H1 (cell line): ENCODE data around the gene VN1R5. TPM values are rescaled to one million over a fixed set of nuclear protein-coding genes. Genes with fewer than 3 reads are reported as not detected.

Experiments
- CTCF ChIA-PET: fragments of 300-600 bp; sonication (Branson Sonifier 250); formaldehyde crosslinking; loops from one replicate; lab custom pipeline; 2021; ENCODE audit not compliant: partially characterized antibody; lab: Charles Lee
- POLR2A ChIA-PET: fragments of 300-600 bp; sonication (Branson Sonifier 250); formaldehyde crosslinking; loops from one replicate; lab custom pipeline; 2021; ENCODE audit warnings: inconsistent platforms; ENCODE audit not compliant: partially characterized antibody; lab: Charles Lee
- DNase-seq, 2 experiments: peaks; one replicate each; pipeline versions ENCODE4 v3.0.0 to v3.0.0-alpha.2; 2010 to 2022; ENCODE audit warnings: low spot score in 2 of 2, low read depth in 1 of 2, mixed read lengths in 1 of 2
- FAIRE-seq: peaks from 2 replicates; lab custom pipeline; 2011; peaks lifted over from hg19 to GRCh38; lab: Jason Lieb, UNC
- H2AFZ ChIP-seq: 2 replicates; pipeline ENCODE4 v1.8.1; 2012; ENCODE audit warnings: low read length, inconsistent platforms
- H2AK5ac ChIP-seq: 2 replicates; pipeline ENCODE4 v1.6.1; 2013; ENCODE audit warnings: low read depth, low read length
- H2BK120ac ChIP-seq: replicated peaks from 2 replicates; pipeline ENCODE3; 2013; ENCODE audit warnings: low read depth, low read length, inconsistent platforms
- H2BK12ac ChIP-seq: 2 replicates; pipeline ENCODE4 v1.6.1; 2013; ENCODE audit warnings: low read depth, low read length
- H2BK15ac ChIP-seq: 2 replicates; pipeline ENCODE4 v1.6.1; 2013; ENCODE audit warnings: low read length
- H2BK20ac ChIP-seq: 2 replicates; pipeline ENCODE4 v1.6.1; 2013; ENCODE audit warnings: low read length
- H2BK5ac ChIP-seq: 2 replicates; pipeline ENCODE4 v1.6.1; 2013; ENCODE audit warnings: low read depth, low read length
- H3K14ac ChIP-seq: 2 replicates; pipeline ENCODE4 v1.6.1; 2013; ENCODE audit warnings: inconsistent platforms; ENCODE audit not compliant: insufficient read length
- H3K18ac ChIP-seq: 2 replicates; pipeline ENCODE4 v1.6.1; 2013; ENCODE audit warnings: low read length; ENCODE audit errors: extremely low read depth
- H3K23ac ChIP-seq: 2 replicates; pipeline ENCODE4 v1.6.1; 2013; ENCODE audit warnings: inconsistent platforms; ENCODE audit not compliant: insufficient read length
- H3K23me2 ChIP-seq: 2 replicates; pipeline ENCODE4 v1.6.1; 2013; ENCODE audit warnings: low read depth, low read length
- H3K27ac ChIP-seq: 2 replicates; pipeline ENCODE4 v1.6.1; 2011; ENCODE audit warnings: low read depth, low read length, inconsistent platforms
- H3K27me3 ChIP-seq, 4 experiments: replicated peaks in 1 of 4; 1 replicate in 1 of 4; 2 replicates in 3 of 4; pipeline versions ENCODE4 v1.6.1 to v1.8.1; 2011 to 2013; ENCODE audit warnings: low read length in 3 of 4, mild to moderate bottlenecking in 3 of 4, inconsistent platforms in 2 of 4, mixed read lengths in 2 of 4, moderate library complexity in 1 of 4; ENCODE audit not compliant: control insufficient read depth in 3 of 4, insufficient read depth in 3 of 4; ENCODE audit errors: extremely low read depth in 1 of 4
- H3K36me3 ChIP-seq, 4 experiments: 2 replicates each; pipeline versions ENCODE4 v1.6.1 to v1.8.1; 2011 to 2013; ENCODE audit warnings: mild to moderate bottlenecking in 4 of 4, low read length in 3 of 4, moderate library complexity in 2 of 4, control low read depth in 1 of 4, inconsistent platforms in 1 of 4; ENCODE audit not compliant: insufficient read depth in 4 of 4, control insufficient read depth in 2 of 4
- H3K4ac ChIP-seq: replicated peaks from 2 replicates; pipeline ENCODE3; 2013; ENCODE audit warnings: low read length, low read depth, mixed read lengths, inconsistent platforms; ENCODE audit not compliant: insufficient read length
- H3K4me1 ChIP-seq, 4 experiments: replicated peaks in 1 of 4; 1 replicate in 1 of 4; 2 replicates in 3 of 4; pipeline versions ENCODE4 v1.6.1 to v1.8.1; 2011 to 2013; ENCODE audit warnings: low read length in 3 of 4, inconsistent platforms in 2 of 4, mixed read lengths in 1 of 4; ENCODE audit not compliant: insufficient read depth in 4 of 4, control insufficient read depth in 3 of 4
- H3K4me2 ChIP-seq, 2 experiments: 2 replicates each; pipeline versions ENCODE4 v1.6.1 to v1.8.1; 2011 to 2013; ENCODE audit warnings: low read depth in 2 of 2, low read length in 2 of 2, control low read depth in 1 of 2, inconsistent platforms in 1 of 2, mild to moderate bottlenecking in 1 of 2; ENCODE audit not compliant: insufficient read depth in 1 of 2
- H3K4me3 ChIP-seq, 4 experiments: fragments of 200-600, 300-600 bp in 1 of 4; sonication (generic), shearing (Covaris generic), sonication (Bioruptor Twin) in 1 of 4; 2 replicates each; pipeline versions ENCODE4 v1.5.1 to v1.8.1; 2011 to 2016; ENCODE audit warnings: low read length in 4 of 4, low read depth in 3 of 4, control low read depth in 2 of 4, inconsistent platforms in 2 of 4, mild to moderate bottlenecking in 2 of 4, mixed read lengths in 1 of 4, moderate library complexity in 1 of 4; ENCODE audit not compliant: insufficient read depth in 2 of 4; ENCODE audit errors: extremely low read depth in 1 of 4
- H3K56ac ChIP-seq: replicated peaks from 2 replicates; pipeline ENCODE3; 2013; ENCODE audit warnings: low read depth, mild to moderate bottlenecking, mixed read lengths, low read length, inconsistent platforms; ENCODE audit not compliant: insufficient read length
- H3K79me1 ChIP-seq: 2 replicates; pipeline ENCODE4 v1.6.1; 2013; ENCODE audit warnings: low read depth, low read length, control low read depth
- H3K79me2 ChIP-seq, 2 experiments: 2 replicates each; pipeline versions ENCODE4 v1.6.1 to v1.8.1; 2012 to 2013; ENCODE audit warnings: low read length in 2 of 2, mild to moderate bottlenecking in 2 of 2, inconsistent platforms in 1 of 2; ENCODE audit not compliant: insufficient read depth in 2 of 2, control insufficient read depth in 1 of 2
- H3K9ac ChIP-seq, 4 experiments: replicated peaks in 1 of 4; 1 replicate in 1 of 4; 2 replicates in 3 of 4; pipeline versions ENCODE4 v1.6.1 to v1.8.1; 2011 to 2013; ENCODE audit warnings: low read depth in 3 of 4, low read length in 3 of 4, control low read depth in 2 of 4, mild to moderate bottlenecking in 2 of 4, moderate library complexity in 2 of 4, inconsistent platforms in 1 of 4; ENCODE audit errors: extremely low read depth in 1 of 4
- H3K9me3 ChIP-seq, 2 experiments: 2 replicates each; pipeline versions ENCODE4 v1.6.1 to v1.8.1; 2012 to 2013; ENCODE audit warnings: mild to moderate bottlenecking in 2 of 2, moderate library complexity in 2 of 2, control low read depth in 1 of 2, inconsistent platforms in 1 of 2, low read depth in 1 of 2, low read length in 1 of 2, mixed read lengths in 1 of 2; ENCODE audit not compliant: insufficient read depth in 2 of 2
- H4K20me1 ChIP-seq, 2 experiments: replicated peaks in 1 of 2; 2 replicates each; pipeline versions ENCODE3 to v1.8.1; 2011 to 2013; ENCODE audit warnings: inconsistent platforms in 2 of 2, low read length in 2 of 2, mild to moderate bottlenecking in 1 of 2; ENCODE audit not compliant: insufficient read depth in 2 of 2, control insufficient read depth in 1 of 2
- H4K5ac ChIP-seq: 2 replicates; pipeline ENCODE4 v1.6.1; 2013; ENCODE audit warnings: low read length, low read depth, mixed read lengths, inconsistent platforms; ENCODE audit not compliant: insufficient read length
- H4K8ac ChIP-seq: 2 replicates; pipeline ENCODE4 v1.8.0; 2013; ENCODE audit warnings: mild to moderate bottlenecking, moderate library complexity, low read length, inconsistent platforms; ENCODE audit not compliant: insufficient read depth; ENCODE audit errors: extremely low read depth
- H4K91ac ChIP-seq: replicated peaks from 2 replicates; pipeline ENCODE3; 2013; ENCODE audit warnings: low read length, mixed read lengths, inconsistent platforms; ENCODE audit not compliant: insufficient read length
- ATF3 ChIP-seq: IDR thresholded peaks from 2 replicates; pipeline ENCODE4 v1.6.1; 2011; ENCODE audit warnings: low read depth, mild to moderate bottlenecking, low read length; ENCODE audit not compliant: insufficient read depth
- BCL11A ChIP-seq, 2 experiments: IDR thresholded peaks; one replicate each; pipeline ENCODE4 v1.6.1; 2011; ENCODE audit warnings: low read depth in 2 of 2, low read length in 2 of 2, mild to moderate bottlenecking in 2 of 2
- CEBPB ChIP-seq: IDR thresholded peaks from 2 replicates; pipeline ENCODE4 v1.6.1; 2012; ENCODE audit warnings: low read depth, low read length
- E2F6 ChIP-seq: IDR thresholded peaks from 2 replicates; pipeline ENCODE4 v1.6.1; 2012; ENCODE audit warnings: inconsistent platforms
- EGR1 ChIP-seq: IDR thresholded peaks from 2 replicates; pipeline ENCODE4 v1.6.1; 2011; ENCODE audit warnings: low read depth, low read length, borderline replicate concordance
- FOSL1 ChIP-seq: IDR thresholded peaks from 2 replicates; pipeline ENCODE4 v1.6.1; 2011; ENCODE audit warnings: mild to moderate bottlenecking, low read depth, low read length, moderate library complexity; ENCODE audit not compliant: insufficient read depth
- JUND ChIP-seq: IDR thresholded peaks from 2 replicates; pipeline ENCODE4 v1.6.1; 2011; ENCODE audit warnings: mild to moderate bottlenecking, improper control_type of control experiment, low read length
- KDM1A ChIP-seq: fragments of 200-600, 300-600 bp; sonication (generic); IDR thresholded peaks from 2 replicates; pipeline ENCODE4 v1.7.1; 2016; ENCODE audit warnings: mild to moderate bottlenecking, low read length, borderline replicate concordance
- KDM4A ChIP-seq: IDR thresholded peaks from one replicate; pipeline ENCODE4 v1.7.1; 2012; ENCODE audit warnings: low read depth, mild to moderate bottlenecking, moderate library complexity, low read length, inconsistent platforms; ENCODE audit not compliant: severe bottlenecking
- POLR2A ChIP-seq, 2 experiments: IDR thresholded peaks; 1 replicate in 1 of 2; 2 replicates in 1 of 2; pipeline ENCODE4 v1.6.1; 2011; ENCODE audit warnings: low read depth in 2 of 2, low read length in 2 of 2, mild to moderate bottlenecking in 2 of 2; ENCODE audit errors: control extremely low read depth in 1 of 2
- RXRA ChIP-seq: IDR thresholded peaks from 2 replicates; pipeline ENCODE4 v1.6.1; 2011; ENCODE audit warnings: low read depth, mild to moderate bottlenecking, low read length, moderate library complexity; ENCODE audit not compliant: insufficient read depth
- SRF ChIP-seq: IDR thresholded peaks from 2 replicates; pipeline ENCODE4 v1.6.1; 2011; ENCODE audit warnings: mild to moderate bottlenecking, low read depth, low read length, moderate library complexity
- SUZ12 ChIP-seq: fragments of 200-600 bp; sonication (generic); IDR thresholded peaks from 2 replicates; pipeline ENCODE4 v1.6.1; 2012; ENCODE audit warnings: mild to moderate bottlenecking, inconsistent platforms, low read length, moderate library complexity, mixed read lengths
- YY1 ChIP-seq: IDR thresholded peaks from 2 replicates; pipeline ENCODE4 v1.6.1; 2011; ENCODE audit warnings: low read depth, mild to moderate bottlenecking, low read length
- WGBS, 2 experiments: shearing (Covaris generic) in 1 of 2; methylation state at CpG; one replicate each; pipeline versions ENCODE4 v1.1.6 to v1.1.7; 2013 to 2015; ENCODE audit warnings: low lambda C conversion rate in 2 of 2, mixed read lengths in 2 of 2, inconsistent platforms in 1 of 2, low coverage in 1 of 2, missing lambda C conversion rate in 1 of 2; ENCODE audit not compliant: insufficient replicate concordance in 2 of 2, insufficient coverage in 1 of 2, insufficient read length in 1 of 2; ENCODE audit errors: extremely low coverage in 1 of 2, missing lambda C conversion rate in 1 of 2; 5-methylcytosine and 5-hydroxymethylcytosine counted together
- polyA plus RNA-seq, 7 experiments: library from polyadenylated mRNA; depleted of rRNA in 3 of 7; stranded (reverse) in 5 of 7; unstranded in 2 of 7; fragments of >200 nt in 5 of 7; fragments of 200-250 nt in 2 of 7; gene quantifications; 1 replicate in 5 of 7; 2 replicates in 1 of 7; 4 replicates in 1 of 7; pipeline versions ENCODE4 v1.2.1 to v1.2.3, GENCODE V29; 2011 to 2013; ENCODE audit warnings: missing spikeins in 2 of 7, mixed read lengths in 2 of 7
- total RNA-seq: library from RNA; stranded (reverse); fragmentation: NEBNext Ultra II Directional; extraction: Animal tissue kit (Norgen Biotek cat#: 25700); gene quantifications from 2 replicates; pipeline ENCODE4 v1.2.1, GENCODE V29; 2021

VN1R5 gene
- total and polyA plus RNA-seq, 2 of the 8 experiments (the other 6 are each of a cell fraction or from before 2014, with no cell fraction given): not detected

- no peak overlapping the region for H2AFZ ChIP-seq
- no peak overlapping the region for H3K27ac ChIP-seq
- H3K4me2 ChIP-seq: no peak overlapping the region
- no peaks in the 10 kb centered on the region for H3K4me1 ChIP-seq
- no peaks in the 10 kb centered on the region for H4K20me1 ChIP-seq
- DNase-seq (no peak), FAIRE-seq (no peak)
- H3K23ac ChIP-seq: no peak overlapping the region
- no peaks in the 10 kb centered on the region for H3K36me3 ChIP-seq
- H3K4ac ChIP-seq: no peak overlapping the region
- H4K91ac ChIP-seq: no peak overlapping the region
- H4K5ac ChIP-seq: no peak overlapping the region
- no peak overlapping the region for H3K14ac ChIP-seq
- no peak overlapping the region for H3K56ac ChIP-seq
- H2AK5ac ChIP-seq: no peak overlapping the region
- WGBS, 2 experiments: 86% methylated on average over 3 of the region's 3 CpGs; no CpG with 5 or more reads in 1 of the 2 experiments
- CTCF ChIA-PET: interaction anchor here (1.8 kb wide), 1 partner anchor 97 kb away, joined by 5 read pairs; no protein-coding TSS in a partner anchor
- no peak overlapping the region for H2BK15ac ChIP-seq
- no peaks in the 10 kb centered on the region for H3K79me1 ChIP-seq
- no peak overlapping the region for H2BK5ac ChIP-seq
- no peak overlapping the region for H4K8ac ChIP-seq
- no peak overlapping the region for H2BK20ac ChIP-seq
- no peak overlapping the region for H3K18ac ChIP-seq
- H3K79me2 ChIP-seq: no peaks in the 10 kb centered on the region
- H2BK12ac ChIP-seq: no peak overlapping the region
- no peak overlapping the region for H3K4me3 ChIP-seq
- no peak overlapping the region for H2BK120ac ChIP-seq
- no peaks in the 10 kb centered on the region for H3K23me2 ChIP-seq
- POLR2A ChIA-PET: no interaction called here
- H3K9me3 ChIP-seq: peaks cover 0 to 9% of the 10 kb centered on the region in 2 experiments; a peak in 1 of 4 replicates
- no peaks in the 10 kb centered on the region for H3K27me3 ChIP-seq
- H3K9ac ChIP-seq: no peak overlapping the region
- no peak for TF ChIP-seq FOSL1
- TF ChIP-seq KDM4A: no peak
- no peak for TF ChIP-seq E2F6
- TF ChIP-seq EGR1: no peak
- TF ChIP-seq RXRA: no peak
- TF ChIP-seq POLR2A (IDR thresholded peaks at IDR 0.05; ENCODE audit: control extremely low read depth in 1 of 2, low read depth in 2 of 2, low read length in 2 of 2): no peak
- no peak for TF ChIP-seq BCL11A (IDR thresholded peaks at IDR 0.05; ENCODE audit: low read depth in 2 of 2, low read length in 2 of 2)
- TF ChIP-seq JUND: no peak
- no peak for TF ChIP-seq SRF
- TF ChIP-seq KDM1A: no peak
- TF ChIP-seq CEBPB: no peak
- TF ChIP-seq SUZ12: no peak
- no peak for TF ChIP-seq YY1
- TF ChIP-seq ATF3: no peak
Measured at GRCh38 chr1:247216261-247216660, 39.6 kb upstream of the VN1R5 start.
